HCT116 (cell line): ENCODE data around the gene FBXO15. TPM values are rescaled to one million over a fixed set of nuclear protein-coding genes. Genes with fewer than 3 reads are reported as not detected.

Experiments used
- ATAC-seq: fragments of 200-7000 bp; cut with Tn5 transposase; 2 replicates; pipeline ENCODE4 v1.9.1; 2020; ENCODE audit warnings: mild to moderate bottlenecking, moderate library complexity
- BruUV-seq: library from RNA; stranded (reverse); fragments of 400-500 nt; replicated peaks from 2 replicates; lab custom pipeline; 2021; lab: Mats Ljungman, UMichigan
- CTCF ChIA-PET: fragments of 300-600 bp; sonication (Branson Sonifier 250); formaldehyde crosslinking; loops from one replicate; lab custom pipeline; 2021; ENCODE audit warnings: antibody characterized with exemption; lab: Charles Lee
- POLR2A ChIA-PET: fragments of 300-600, 350-600 bp; sonication (Branson Sonifier 250); formaldehyde crosslinking; loops from one replicate; lab custom pipeline; 2021; ENCODE audit warnings: antibody characterized with exemption; lab: Charles Lee
- RAD21 ChIA-PET, 2 experiments: fragments of 300-600 bp; sonication (Branson Sonifier 250); formaldehyde crosslinking; loops; one replicate each; lab custom pipeline; 2023; ENCODE audit warnings: low total read pairs in 2 of 2; ENCODE audit not compliant: uncharacterized antibody in 2 of 2, unreplicated experiment in 2 of 2, low non-redundant PET in 1 of 2; lab: Charles Lee
- DNase-seq: peaks from one replicate; pipeline ENCODE4 v3.0.0-alpha.2; 2010; ENCODE audit warnings: low read depth, low spot score
- H2AFZ ChIP-seq: fragments of 200-600 bp; shearing (Covaris generic), sonication (generic); 2 replicates; pipeline ENCODE4 v1.6.1; 2017; ENCODE audit warnings: low read depth, mixed run types, mixed read lengths, antibody characterized with exemption, low read length; ENCODE audit not compliant: poor library complexity, severe bottlenecking
- H3K27ac ChIP-seq: 2 replicates; pipeline ENCODE4 v1.5.1; 2012; ENCODE audit warnings: low read depth, low read length
- H3K27me3 ChIP-seq: fragments of 200-600 bp; sonication (generic); 2 replicates; pipeline ENCODE4 v1.6.1; 2016; ENCODE audit warnings: mixed run types, low read length, mixed read lengths; ENCODE audit not compliant: insufficient read depth
- H3K36me3 ChIP-seq, 2 experiments: fragments of 200-500 bp in 1 of 2; fragments of 200-600 bp in 1 of 2; sonication (Bioruptor generic) in 1 of 2; sonication (generic) in 1 of 2; 2 replicates each; pipeline versions ENCODE4 v1.5.1 to v1.6.1; 2014 to 2016; ENCODE audit warnings: low read length in 2 of 2, inconsistent platforms in 1 of 2, mixed read lengths in 1 of 2, mixed run types in 1 of 2; ENCODE audit not compliant: insufficient read depth in 2 of 2, control insufficient read depth in 1 of 2
- H3K4me1 ChIP-seq, 2 experiments: fragments of 200-600 bp in 1 of 2; sonication (generic) in 1 of 2; 2 replicates each; pipeline versions ENCODE4 v1.5.1 to v1.6.1; 2012 to 2017; ENCODE audit warnings: low read length in 2 of 2, inconsistent platforms in 1 of 2, mild to moderate bottlenecking in 1 of 2, mixed read lengths in 1 of 2, mixed run types in 1 of 2, moderate library complexity in 1 of 2; ENCODE audit not compliant: insufficient read depth in 2 of 2, control insufficient read depth in 1 of 2
- H3K4me2 ChIP-seq: fragments of 200-600 bp; sonication (generic); 2 replicates; pipeline ENCODE4 v1.6.1; 2017; ENCODE audit warnings: mixed run types, low read length, mixed read lengths
- H3K4me3 ChIP-seq, 2 experiments: fragments of 200-600 bp in 1 of 2; sonication (generic) in 1 of 2; replicated peaks in 1 of 2; 2 replicates each; pipeline ENCODE4 v1.5.1; 2011 to 2016; ENCODE audit warnings: low read length in 2 of 2, control low read depth in 1 of 2, low read depth in 1 of 2, mild to moderate bottlenecking in 1 of 2, mixed read lengths in 1 of 2, mixed run types in 1 of 2
- H3K79me2 ChIP-seq: fragments of 200-600 bp; sonication (generic); 2 replicates; pipeline ENCODE4 v1.6.1; 2017; ENCODE audit warnings: mild to moderate bottlenecking, mixed run types, low read length, moderate library complexity, mixed read lengths; ENCODE audit not compliant: insufficient read depth
- H3K9ac ChIP-seq: fragments of 200-600 bp; sonication (generic); 2 replicates; pipeline ENCODE4 v1.6.1; 2016; ENCODE audit warnings: low read length, mixed read lengths
- H3K9me2 ChIP-seq: fragments of 200-600 bp; sonication (generic), shearing (Covaris generic); 2 replicates; pipeline ENCODE4 v1.6.1; 2017; ENCODE audit warnings: mixed run types, mild to moderate bottlenecking, moderate library complexity; ENCODE audit not compliant: insufficient read depth
- H3K9me3 ChIP-seq, 2 experiments: fragments of 200-500 bp in 1 of 2; fragments of 200-600 bp in 1 of 2; sonication (Bioruptor generic) in 1 of 2; sonication (generic) in 1 of 2; 2 replicates each; pipeline ENCODE4 v1.6.1; 2014 to 2017; ENCODE audit warnings: low read length in 2 of 2, mixed read lengths in 2 of 2, inconsistent platforms in 1 of 2, low read depth in 1 of 2, mild to moderate bottlenecking in 1 of 2, mixed run types in 1 of 2, moderate library complexity in 1 of 2; ENCODE audit not compliant: control insufficient read depth in 1 of 2, insufficient read depth in 1 of 2
- H4K20me1 ChIP-seq: fragments of 200-600 bp; sonication (generic), shearing (Covaris generic); 2 replicates; pipeline ENCODE4 v1.6.1; 2017; ENCODE audit warnings: mixed run types, mild to moderate bottlenecking, moderate library complexity; ENCODE audit not compliant: insufficient read depth
- ATF3 ChIP-seq: IDR thresholded peaks from 2 replicates; pipeline ENCODE4 v1.6.1; 2012
- EGR1 ChIP-seq: IDR thresholded peaks from 2 replicates; pipeline ENCODE4 v1.6.1; 2012; ENCODE audit warnings: low read depth
- ELF1 ChIP-seq: IDR thresholded peaks from 2 replicates; pipeline ENCODE4 v1.6.1; 2012; ENCODE audit warnings: low read depth, borderline replicate concordance
- FOSL1 ChIP-seq: IDR thresholded peaks from 2 replicates; pipeline ENCODE4 v1.6.1; 2012; ENCODE audit warnings: low read depth
- POLR2A ChIP-seq: IDR thresholded peaks from 2 replicates; pipeline ENCODE4 v1.7.0; 2011; ENCODE audit warnings: borderline replicate concordance; ENCODE audit not compliant: insufficient read depth, insufficient read length; ENCODE audit errors: extremely low read depth
- POLR2AphosphoS5 ChIP-seq: IDR thresholded peaks from 2 replicates; pipeline ENCODE4 v1.6.1; 2011; ENCODE audit warnings: mild to moderate bottlenecking, low read depth, low read length, moderate library complexity
- REST ChIP-seq: IDR thresholded peaks from 2 replicates; pipeline ENCODE4 v1.6.1; 2012; ENCODE audit warnings: low read depth
- SP1 ChIP-seq: IDR thresholded peaks from 2 replicates; pipeline ENCODE4 v1.6.1; 2012; ENCODE audit warnings: low read depth
- TCF7L2 ChIP-seq: IDR thresholded peaks from 2 replicates; pipeline ENCODE4 v1.7.0; 2011; ENCODE audit warnings: borderline replicate concordance, inconsistent platforms; ENCODE audit not compliant: insufficient read depth, insufficient read length; ENCODE audit errors: extremely low read depth
- ZBTB33 ChIP-seq: IDR thresholded peaks from 2 replicates; pipeline ENCODE4 v1.6.1; 2011; ENCODE audit warnings: mild to moderate bottlenecking, low read length, moderate library complexity; ENCODE audit not compliant: insufficient replicate concordance; ENCODE audit errors: extremely low read depth
- ZFX ChIP-seq: fragments of 450-650 bp; IDR thresholded peaks from 2 replicates; pipeline ENCODE4 v1.6.1; 2017
- ZNF274 ChIP-seq: fragments of 200-500 bp; sonication (Bioruptor generic); IDR thresholded peaks from 2 replicates; pipeline ENCODE4 v1.6.1; 2014; ENCODE audit warnings: mild to moderate bottlenecking, low read depth, low read length, inconsistent platforms
- intact Hi-C: fragments of 100-400 bp; cut with micrococcal nuclease; formaldehyde crosslinking; loops from 2 replicates; pipeline ENCODE4 v1.10.0; 2022
- total RNA-seq: library from RNA; stranded (reverse); gene quantifications from one replicate; pipeline ENCODE4 v1.2.1, GENCODE V29; 2021; ENCODE audit not compliant: unreplicated experiment

The FBXO15 gene
- total RNA-seq, 1 experiment from 2014 or later: 1.1 TPM

- TF ChIP-seq REST: no peak
- no peak for TF ChIP-seq POLR2A
- no peak for TF ChIP-seq ATF3
- TF ChIP-seq ZBTB33: no peak
Observed at GRCh38 chr18:74146756-74147155, 878 bp downstream of the FBXO15 start (continued).

- RAD21 ChIA-PET: no interaction called here
- Histone ChIP-seq H3K27ac (no peak overlapping the region), H3K79me2 (no peaks in the 10 kb centered on the region)
- intact Hi-C loops: no loop called here
- no peak for ATAC-seq
- CTCF ChIA-PET: no interaction called here
- no TSS peak for BruUV-seq
- TF ChIP-seq EGR1: no peak
- no peak for TF ChIP-seq SP1
- no peak for TF ChIP-seq FOSL1
- no peak for TF ChIP-seq ATF3
- no peak for TF ChIP-seq ZFX
- TF ChIP-seq ZNF274: no peak
- TF ChIP-seq ELF1: no peak
- TF ChIP-seq REST: no peak
- TF ChIP-seq TCF7L2: no peak
- no peak for TF ChIP-seq POLR2A
- no peak for TF ChIP-seq POLR2AphosphoS5
- TF ChIP-seq, all 23 proteins: peak for 0
- H3K9me2 ChIP-seq: no peaks in the 10 kb centered on the region
- no peak overlapping the region for H3K4me3 ChIP-seq
- no peaks in the 10 kb centered on the region for H4K20me1 ChIP-seq
- POLR2A ChIA-PET: no interaction called here
- H3K36me3 ChIP-seq: no peaks in the 10 kb centered on the region
- no peak overlapping the region for H2AFZ ChIP-seq
- peaks cover 3 to 16% of the 10 kb centered on the region in 2 experiments; a peak in 3 of 4 replicates for H3K4me1 ChIP-seq
- no peak overlapping the region for H3K9ac ChIP-seq
- DNase-seq: no peak
- no peak overlapping the region for H3K4me2 ChIP-seq
- H3K27me3 ChIP-seq: peaks cover 8% of the 10 kb centered on the region; the same call in 1 of the 2 replicates
- no peaks in the 10 kb centered on the region for H3K9me3 ChIP-seq
Observed at GRCh38 chr18:74142252-74142651, 5.4 kb downstream of the FBXO15 start.
